Mucosa of descending colon (tissue), 3 donors: ENCODE measurements around the gene PLA2R1. TPM values are rescaled to one million over a fixed set of nuclear protein-coding genes. Genes with fewer than 3 reads are reported as not detected.

Experiments used
- ATAC-seq: fragments of 200-7000 bp; cut with Tn5 transposase; one replicate; pipeline ENCODE4 v1.9.1; 2020; ENCODE audit warnings: mild to moderate bottlenecking, moderate library complexity
- DNase-seq, 3 donors: peaks; one replicate each; pipeline ENCODE4 v3.0.0-alpha.2; 2020
- H3K36me3 ChIP-seq: fragments of 200-600 bp; one replicate; pipeline ENCODE4 v1.8.0; 2021; ENCODE audit warnings: low read depth, mild to moderate bottlenecking
- H3K4me1 ChIP-seq: fragments of 200-600 bp; one replicate; pipeline ENCODE4 v1.8.0; 2021; ENCODE audit warnings: low read depth, mild to moderate bottlenecking
- H3K4me3 ChIP-seq: fragments of 200-600 bp; one replicate; pipeline ENCODE4 v1.8.0; 2021; ENCODE audit warnings: mild to moderate bottlenecking
- H3K9me3 ChIP-seq: fragments of 200-600 bp; one replicate; pipeline ENCODE4 v1.8.0; 2021; ENCODE audit warnings: mild to moderate bottlenecking
- CTCF ChIP-seq: fragments of 200-600 bp; IDR thresholded peaks from one replicate; pipeline ENCODE4 v1.8.0; 2022; ENCODE audit warnings: antibody characterized with exemption, mild to moderate bottlenecking
- intact Hi-C, 2 donors: fragments of 100-400 bp; cut with DNase I in 1 of 2; cut with micrococcal nuclease in 1 of 2; formaldehyde crosslinking; loops; one replicate each; pipeline versions ENCODE4 v1.11.0 to v1.11.1; 2022; cut with DNase I, micrococcal nuclease
- total RNA-seq, 3 donors: library from RNA; stranded (reverse); fragmentation: NEBNext Ultra II Directional in 2 of 3; extraction: Animal tissue kit (Norgen Biotek cat#: 25700) in 2 of 3; gene quantifications; one replicate each; pipeline versions ENCODE4 v1.2.1 to v1.2.4, GENCODE V29; 2021 to 2023
- donor health status: DM: no; HTN: no; CAD: no; lungs with moderate emphysema.
- donor health status: DM: no; HTN: no; CAD: no.
- donor health status: DM: no; HTN: yes; CAD: no.

The PLA2R1 gene
- total RNA-seq, 3 donors from 2014 or later = 8.0 to 19.1 (median 11.1) TPM

DNA sequence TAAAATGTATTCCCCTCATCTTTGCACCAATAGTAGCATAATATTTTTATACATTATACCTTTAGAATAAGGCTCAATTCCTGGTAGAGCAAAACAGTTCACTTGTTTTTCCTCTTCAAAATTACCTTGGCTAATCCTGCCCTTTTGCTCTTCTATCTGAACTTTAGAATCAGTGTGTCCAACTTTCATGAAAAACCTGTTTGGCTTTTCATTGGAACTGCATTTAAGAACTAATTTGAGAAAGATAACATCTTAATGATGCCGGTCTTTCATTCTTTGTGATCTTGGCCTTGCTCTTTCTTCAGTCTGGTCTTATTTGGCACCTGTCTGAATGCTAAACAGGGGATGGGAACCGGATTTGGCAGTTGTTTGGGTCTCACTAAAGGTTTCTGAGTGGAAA is 151.5 kb downstream of the PLA2R1 start:
- no peak for TF ChIP-seq CTCF
- Histone ChIP-seq H3K9me3 (no peaks in the 10 kb centered on the region), H3K4me3 (no peak overlapping the region), H3K4me1 (peaks cover 7% of the 10 kb centered on the region), H3K36me3 (no peaks in the 10 kb centered on the region)
- intact Hi-C loops = no loop called here
- no peak for ATAC-seq
- no peak for DNase-seq

DNA sequence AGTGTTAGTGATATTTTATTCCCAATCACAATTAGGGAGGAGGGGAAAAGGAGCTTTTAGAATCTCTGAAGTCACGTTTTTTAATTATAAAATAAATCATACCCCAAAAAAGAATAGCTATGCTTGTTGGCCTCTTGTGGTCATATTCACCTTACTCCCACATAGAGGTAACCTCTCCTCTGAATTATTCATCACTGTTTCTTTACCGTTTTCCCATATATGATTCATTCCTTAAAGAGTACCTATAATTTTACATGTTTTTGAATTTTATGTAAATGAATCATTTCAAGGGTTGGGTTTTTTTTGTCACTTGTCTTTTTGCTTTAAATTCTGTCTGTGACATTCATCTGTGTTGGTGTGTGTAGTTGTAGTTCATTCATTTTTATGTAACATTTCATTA is 153.8 kb downstream of the PLA2R1 start:
- TF ChIP-seq CTCF = no peak
- ATAC-seq = no peak
- intact Hi-C loops = no loop called here

GRCh38 chr2:159907909-159908308 is 154.5 kb downstream of the PLA2R1 start:
- peaks cover 18% of the 10 kb centered on the region for H3K4me1 ChIP-seq
- intact Hi-C loops = no loop called here
- DNase-seq (no peak), ATAC-seq (no peak)
- H3K9me3 ChIP-seq = no peaks in the 10 kb centered on the region
- TF ChIP-seq CTCF = no peak
- H3K4me3 ChIP-seq = no peak overlapping the region
- H3K36me3 ChIP-seq = no peaks in the 10 kb centered on the region

More for the DNA sequence above, 153.8 kb downstream of the PLA2R1 start:
- no peak overlapping the region for H3K4me3 ChIP-seq
- peaks cover 12% of the 10 kb centered on the region for H3K4me1 ChIP-seq
- DNase-seq = no peak
- H3K36me3 ChIP-seq = no peaks in the 10 kb centered on the region
- H3K9me3 ChIP-seq = no peaks in the 10 kb centered on the region

DNA sequence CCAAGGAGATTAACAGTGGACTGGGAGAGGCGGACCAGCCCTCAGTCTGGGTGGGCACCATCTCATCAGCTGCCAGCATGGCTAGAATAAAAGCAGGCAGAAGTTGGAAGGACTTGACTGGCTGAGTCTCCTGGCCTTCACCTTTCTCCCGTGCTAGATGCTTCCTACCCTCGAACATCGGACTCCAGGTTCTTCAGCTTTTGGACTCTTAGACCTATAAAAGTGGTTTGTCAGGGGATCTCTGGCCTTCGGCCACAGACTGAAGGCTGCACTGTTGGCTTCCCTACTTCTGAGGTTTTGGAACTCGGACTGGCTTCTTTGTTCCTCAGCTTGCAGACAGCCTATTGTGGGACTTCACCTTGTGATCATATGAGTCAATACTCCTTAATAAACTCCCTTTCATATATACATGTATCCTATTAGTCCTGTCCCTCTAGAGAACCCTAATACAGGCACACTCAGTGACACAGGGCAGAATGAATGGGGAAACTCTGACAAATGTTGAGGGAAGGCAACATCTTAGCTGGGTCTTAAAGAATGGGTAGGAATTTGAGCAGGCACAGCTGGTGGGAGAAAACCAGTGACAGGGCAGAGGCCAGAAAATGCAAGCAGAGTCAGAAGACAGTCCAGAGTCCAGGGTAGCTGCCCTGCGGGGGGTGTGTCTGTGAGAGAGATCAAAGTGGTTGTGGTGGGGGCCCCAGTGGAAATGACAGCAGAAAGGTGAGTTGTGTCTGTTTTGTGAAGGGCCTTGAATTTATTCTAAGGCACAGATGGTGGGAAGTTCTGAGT is 156.3 kb downstream of the PLA2R1 start:
- H3K4me1 ChIP-seq = peaks cover 20% of the 10 kb centered on the region
- ATAC-seq (no peak), DNase-seq (peak; percentile 50 to 66 (median 63))
- intact Hi-C loops = no loop called here
- no peak for TF ChIP-seq CTCF
- H3K9me3 ChIP-seq = no peaks in the 10 kb centered on the region
- H3K36me3 ChIP-seq = no peaks in the 10 kb centered on the region
- H3K4me3 ChIP-seq = no peak overlapping the region

DNA sequence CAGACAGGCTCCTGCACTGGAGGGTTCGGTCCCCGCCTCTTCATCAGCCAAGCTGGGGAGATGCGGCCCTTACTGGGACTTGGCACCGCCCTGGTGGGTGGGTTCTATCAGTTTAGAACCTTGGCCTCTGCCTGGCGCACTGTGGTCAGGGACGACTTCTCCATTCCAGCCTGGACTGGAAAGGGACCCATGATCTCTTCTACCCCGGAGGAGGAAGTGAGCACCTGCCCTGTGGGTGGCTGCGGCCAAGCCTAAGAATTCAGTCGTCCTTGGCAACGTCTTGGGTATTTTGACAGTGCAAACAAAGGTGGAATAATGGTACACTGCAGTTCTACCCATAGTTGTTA is 157.5 kb downstream of the PLA2R1 start:
- intact Hi-C loops = no loop called here
- ATAC-seq (peak; percentile 83), DNase-seq (peak in 1 of 3 donors; percentile 90)
- peaks cover 20% of the 10 kb centered on the region for H3K4me1 ChIP-seq
- no peaks in the 10 kb centered on the region for H3K36me3 ChIP-seq
- no peaks in the 10 kb centered on the region for H3K9me3 ChIP-seq
- peak overlapping the region; percentile 31 for H3K4me3 ChIP-seq
- no peak for TF ChIP-seq CTCF
